ENCODE measurements around the gene FOXO4.

GRCh38 chrX:71060127-71060526 lies 35.5 kb upstream of the FOXO4 start:
- TF ChIP-seq POLR2A (IDR thresholded peaks at IDR 0.05; ENCODE audit: low read length) (no peak), GATA1 (IDR thresholded peaks at IDR 0.05; ENCODE audit: low read depth, low read length) (no peak)
